KMS-11 (cell line): ENCODE data around the gene BRD4.
A peak's percentile ranks its signal among the peaks of the same experiment; 100 is the strongest.

Experiments used
- H2AFZ ChIP-seq: fragments of 200-600 bp; sonication (generic); 2 replicates; pipeline ENCODE4 v1.6.1; 2016; ENCODE audit warnings: antibody characterized with exemption, mixed run types, low read depth
- H3K27ac ChIP-seq: fragments of 200-600 bp; sonication (generic); 2 replicates; pipeline ENCODE4 v1.6.1; 2016; ENCODE audit warnings: mild to moderate bottlenecking, mixed run types
- H3K27me3 ChIP-seq: fragments of 200-600 bp; sonication (generic); 2 replicates; pipeline ENCODE4 v1.6.1; 2017; ENCODE audit warnings: mild to moderate bottlenecking, low read depth, mixed run types, moderate library complexity; ENCODE audit not compliant: insufficient read depth
- H3K36me3 ChIP-seq: fragments of 200-600 bp; sonication (generic); 2 replicates; pipeline ENCODE4 v1.6.1; 2017; ENCODE audit warnings: mild to moderate bottlenecking, mixed run types; ENCODE audit not compliant: insufficient read depth
- H3K4me1 ChIP-seq: fragments of 200-600 bp; sonication (generic); 2 replicates; pipeline ENCODE4 v1.6.1; 2016; ENCODE audit warnings: mild to moderate bottlenecking, low read depth, mixed run types; ENCODE audit not compliant: poor library complexity, severe bottlenecking
- H3K4me2 ChIP-seq: fragments of 200-600 bp; sonication (generic); 2 replicates; pipeline ENCODE4 v1.7.0; 2016; ENCODE audit warnings: mild to moderate bottlenecking, mixed run types
- H3K4me3 ChIP-seq: fragments of 200-600 bp; sonication (generic); IDR thresholded peaks from 2 replicates; pipeline ENCODE4 v1.6.1; 2017; ENCODE audit warnings: low read depth, low read length, mixed read lengths; ENCODE audit not compliant: insufficient read depth
- H3K79me2 ChIP-seq: fragments of 200-600 bp; sonication (generic); 2 replicates; pipeline ENCODE4 v1.6.1; 2016; ENCODE audit warnings: low read depth, mixed run types; ENCODE audit not compliant: insufficient read depth
- H3K9ac ChIP-seq: fragments of 200-600 bp; sonication (generic); 2 replicates; pipeline ENCODE4 v1.6.1; 2016; ENCODE audit warnings: mild to moderate bottlenecking, mixed run types
- H4K20me1 ChIP-seq: fragments of 200-600 bp; sonication (generic); 2 replicates; pipeline ENCODE4 v1.6.1; 2016; ENCODE audit warnings: mild to moderate bottlenecking, mixed run types; ENCODE audit not compliant: insufficient read depth
- CTCF ChIP-seq: fragments of 200-600 bp; sonication (generic); conservative IDR thresholded peaks from 2 replicates; pipeline ENCODE4 v1.6.1; 2017; ENCODE audit warnings: low read depth, mild to moderate bottlenecking, antibody characterized with exemption, low read length, moderate library complexity, mixed read lengths

Gene BRD4

DNA sequence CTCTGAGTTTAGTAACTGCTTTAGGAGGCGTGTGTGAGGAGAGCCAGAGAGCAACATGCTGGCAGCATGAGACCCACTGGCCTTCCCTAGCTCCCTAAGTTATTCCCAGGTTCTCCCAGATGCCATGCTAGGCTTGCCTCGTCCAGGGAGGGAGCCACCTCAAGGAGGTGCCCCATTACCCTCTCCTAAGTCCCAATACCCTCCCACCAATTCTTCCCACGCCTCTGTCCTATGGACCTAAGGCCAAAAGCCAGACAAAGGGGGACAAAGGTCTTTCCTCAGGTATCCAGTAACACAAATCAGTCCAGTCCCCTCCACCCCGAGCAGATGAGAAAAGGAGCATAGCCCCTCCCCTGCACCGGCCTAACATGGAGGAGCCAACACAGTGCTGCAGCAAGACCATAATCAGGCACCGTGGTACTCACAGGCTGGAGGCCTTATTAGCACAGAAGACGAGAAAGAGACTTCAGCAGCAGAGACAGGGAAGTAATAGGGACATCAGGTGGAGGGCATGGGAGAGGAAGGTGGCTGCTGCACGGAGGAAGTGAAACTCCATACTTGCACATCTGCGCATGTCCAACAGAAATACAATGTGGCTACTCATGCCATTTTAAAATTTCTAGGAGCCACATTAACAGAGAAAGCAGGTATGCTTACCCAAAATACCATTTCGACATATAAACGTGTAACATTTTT lies 46.3 kb downstream of the BRD4 start:
- H3K36me3 ChIP-seq: no peaks in the 10 kb centered on the region
- H3K4me3 ChIP-seq: no peak overlapping the region
- no peak overlapping the region for H3K27ac ChIP-seq
- H3K9ac ChIP-seq: no peak overlapping the region
- peaks cover 100% of the 10 kb centered on the region for H3K79me2 ChIP-seq
- TF ChIP-seq CTCF: no peak
- no peaks in the 10 kb centered on the region for H3K27me3 ChIP-seq
- H3K4me2 ChIP-seq: peak overlapping the region; percentile 43; the same call in 1 of the 2 replicates
- peaks cover 99% of the 10 kb centered on the region for H3K4me1 ChIP-seq
- H2AFZ ChIP-seq: no peak overlapping the region
- H4K20me1 ChIP-seq: peaks cover 92% of the 10 kb centered on the region

- Histone ChIP-seq H3K36me3 (no peaks in the 10 kb centered on the region), H3K4me2 (peak overlapping the region; percentile 36; the same call in 1 of the 2 replicates), H2AFZ (no peak overlapping the region), H3K27ac (no peak overlapping the region; the same call in 1 of the 2 replicates), H3K4me1 (peaks cover 100% of the 10 kb centered on the region), H3K79me2 (peaks cover 100% of the 10 kb centered on the region), H3K4me3 (no peak overlapping the region), H3K9ac (no peak overlapping the region), H4K20me1 (peaks cover 92% of the 10 kb centered on the region), H3K27me3 (no peaks in the 10 kb centered on the region)
- TF ChIP-seq CTCF: no peak
Observed at GRCh38 chr19:15284896-15285295, 47.4 kb downstream of the BRD4 start.

DNA sequence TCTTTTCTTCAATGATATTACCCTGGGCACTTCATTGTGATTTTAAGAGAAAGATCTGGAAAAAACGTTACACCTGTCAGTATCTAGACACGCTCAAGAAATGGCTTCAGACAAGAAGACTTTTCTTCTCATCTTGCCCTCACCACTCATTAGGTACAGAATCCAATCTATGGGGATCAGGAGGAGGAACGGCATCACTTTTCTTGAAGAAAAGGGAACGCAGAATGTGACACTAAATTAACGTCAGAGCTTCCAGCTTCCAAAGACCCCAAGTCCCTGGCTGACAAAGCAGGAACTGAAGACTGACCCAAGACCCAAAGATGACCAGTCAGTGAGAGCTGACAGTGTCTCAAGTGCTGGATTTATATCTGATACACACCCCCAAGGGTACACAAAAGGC lies 48.2 kb downstream of the BRD4 start:
- Histone ChIP-seq H4K20me1 (peaks cover 94% of the 10 kb centered on the region), H2AFZ (no peak overlapping the region), H3K79me2 (peaks cover 100% of the 10 kb centered on the region), H3K4me3 (no peak overlapping the region), H3K36me3 (no peaks in the 10 kb centered on the region), H3K4me1 (peaks cover 100% of the 10 kb centered on the region), H3K27me3 (no peaks in the 10 kb centered on the region), H3K9ac (no peak overlapping the region), H3K27ac (no peak overlapping the region), H3K4me2 (peak overlapping the region; percentile 38; the same call in 1 of the 2 replicates)
- no peak for TF ChIP-seq CTCF

DNA sequence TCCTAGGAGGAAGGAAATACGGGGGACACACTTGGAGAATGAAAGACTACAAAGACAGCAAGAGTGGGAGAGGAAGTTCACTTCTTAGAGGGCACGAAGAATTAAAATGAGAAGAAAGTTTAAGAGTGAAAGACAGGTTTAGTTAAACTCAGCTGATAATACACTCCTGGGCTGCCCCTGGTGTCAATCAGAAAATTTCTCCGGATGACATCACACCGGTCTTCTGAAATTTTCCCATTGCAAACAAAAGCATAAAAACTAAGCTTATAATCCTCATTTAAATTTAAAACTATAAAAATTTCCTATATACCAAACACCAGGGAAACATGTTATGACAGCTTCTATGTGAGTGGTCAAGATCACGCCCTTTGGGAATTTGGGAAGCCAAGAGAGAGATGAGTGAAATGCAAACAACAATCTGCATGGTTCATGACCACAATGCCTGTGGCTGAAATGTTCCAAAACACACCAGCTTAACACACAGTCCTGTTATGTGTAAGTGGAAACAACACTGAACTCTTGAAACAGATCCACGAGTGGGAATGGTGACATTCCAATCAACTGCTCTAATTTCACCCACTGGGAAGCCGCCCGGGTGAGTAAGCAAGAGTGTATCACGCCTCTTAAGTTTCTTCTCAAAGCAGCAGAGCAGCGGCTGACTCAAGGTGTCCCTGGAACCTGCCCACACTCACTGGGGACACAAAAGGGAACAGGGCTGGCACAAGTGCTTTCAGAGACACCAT lies 49.0 kb downstream of the BRD4 start:
- H3K4me1 ChIP-seq: peaks cover 100% of the 10 kb centered on the region
- no peaks in the 10 kb centered on the region for H3K36me3 ChIP-seq
- TF ChIP-seq CTCF: no peak
- H3K4me3 ChIP-seq: no peak overlapping the region
- H3K79me2 ChIP-seq: peaks cover 100% of the 10 kb centered on the region
- no peak overlapping the region; the same call in 1 of the 2 replicates for H3K9ac ChIP-seq
- H4K20me1 ChIP-seq: peaks cover 94% of the 10 kb centered on the region
- H3K27ac ChIP-seq: no peak overlapping the region; the same call in 1 of the 2 replicates
- peak overlapping the region; percentile 38 for H3K4me2 ChIP-seq
- H3K27me3 ChIP-seq: no peaks in the 10 kb centered on the region
- no peak overlapping the region for H2AFZ ChIP-seq
